IPS DF 19.7 (cell line): ENCODE data around the gene BBX.

Experiments used
- DNase-seq: peaks from one replicate; pipeline ENCODE4 v3.0.0-alpha.2; 2013; ENCODE audit warnings: low read depth, low spot score

Gene BBX

DNA sequence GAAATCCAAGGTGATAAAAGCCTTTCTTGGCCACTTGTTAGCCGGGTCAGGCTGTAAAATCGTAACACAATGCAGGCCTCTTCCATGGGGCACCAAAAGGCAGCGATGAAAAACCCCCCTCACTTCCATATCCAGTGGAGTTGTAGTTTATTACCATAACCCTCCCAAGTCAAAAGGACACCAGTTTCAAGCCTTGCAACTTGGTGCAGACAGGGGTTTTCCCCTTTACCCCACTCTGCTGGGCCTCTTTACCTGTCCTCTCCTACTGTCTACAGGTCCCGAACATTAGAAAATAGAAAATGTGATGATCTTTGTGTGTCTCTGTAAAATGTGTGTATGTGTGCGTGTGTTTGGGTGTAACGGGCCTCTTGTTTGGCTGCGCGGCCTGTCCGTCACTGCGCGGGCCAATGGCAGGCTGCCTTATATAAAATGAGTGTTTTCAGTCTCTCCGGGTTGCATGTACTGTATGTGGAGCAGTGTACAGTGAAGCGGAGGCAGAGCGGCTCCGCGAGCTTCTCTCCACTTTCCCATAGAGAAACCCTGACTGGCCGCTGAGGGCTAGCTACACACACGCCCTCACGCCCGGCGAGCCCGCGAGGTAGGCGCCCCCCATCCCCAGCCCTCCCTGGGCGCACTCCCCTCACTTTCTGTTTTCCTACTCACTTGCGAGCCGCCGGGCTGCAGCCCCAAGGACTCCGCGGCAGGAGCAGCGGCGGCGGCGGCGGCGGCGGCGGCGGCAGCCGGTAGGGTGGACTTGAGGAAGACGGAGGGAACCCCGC is at the start of gene BBX:
Gene BBX, plus strand, starts transcription at position 453 of the 779 bp plus-strand sequence. CDS start 187,499 bp downstream, outside the sequence.
- DNase-seq, result peak; percentile 54

DNA sequence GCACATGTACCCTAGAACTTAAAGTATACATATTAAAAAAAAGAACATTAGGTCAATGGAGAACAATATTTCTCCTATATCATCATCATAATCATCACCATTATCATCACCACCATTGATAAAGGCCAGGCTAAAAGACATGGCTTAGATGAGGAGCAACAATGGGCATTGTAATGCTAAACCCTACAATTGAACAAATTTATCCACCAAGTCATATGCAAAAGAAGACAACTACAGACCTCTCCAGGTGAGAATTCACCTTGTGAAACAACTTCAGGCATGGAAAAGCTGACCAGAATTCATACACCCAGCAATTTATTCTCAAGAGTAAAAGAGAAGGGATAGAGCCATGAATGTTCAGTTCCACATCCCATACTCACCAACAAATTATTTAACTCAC is 46.3 kb upstream of the BBX start:
- no peak for DNase-seq

DNA sequence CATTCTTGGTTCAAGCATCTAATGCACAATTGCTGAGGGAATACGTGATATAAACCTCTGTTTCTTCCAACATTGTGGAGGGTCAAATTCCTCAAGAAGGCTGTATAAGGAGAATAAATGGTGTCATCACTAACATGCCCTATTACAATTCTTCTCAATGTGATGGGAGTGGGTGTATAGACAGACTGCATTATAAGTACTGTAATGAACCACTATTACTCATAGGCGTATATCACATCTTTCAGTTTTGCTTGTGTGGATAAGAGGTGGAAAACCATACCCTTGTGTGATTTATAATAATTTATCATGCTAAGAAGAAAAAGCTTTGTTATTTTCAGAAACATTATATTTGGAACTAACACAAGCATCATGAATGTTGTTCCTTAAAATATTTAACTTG is 35.3 kb upstream of the BBX start:
- no peak for DNase-seq

DNA sequence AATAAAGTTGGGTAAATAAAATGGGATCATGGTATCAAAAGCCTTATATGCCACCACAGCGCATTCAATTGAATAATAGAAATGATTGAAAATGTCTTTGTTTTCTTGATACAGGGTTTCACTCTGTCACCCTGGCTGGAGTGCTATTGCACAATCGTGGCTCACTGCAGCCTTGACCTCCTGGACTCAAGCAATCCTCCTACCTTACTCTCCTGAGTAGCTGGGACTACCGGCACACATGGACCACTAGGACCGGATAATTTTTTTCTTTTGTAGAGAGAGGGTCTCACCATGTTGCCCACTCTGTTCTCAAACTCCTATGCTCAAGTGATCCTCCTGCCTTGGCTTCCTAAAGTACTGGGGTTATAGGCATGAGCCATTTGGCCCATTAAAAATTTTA is 33.8 kb upstream of the BBX start:
- DNase-seq, result no peak

DNA sequence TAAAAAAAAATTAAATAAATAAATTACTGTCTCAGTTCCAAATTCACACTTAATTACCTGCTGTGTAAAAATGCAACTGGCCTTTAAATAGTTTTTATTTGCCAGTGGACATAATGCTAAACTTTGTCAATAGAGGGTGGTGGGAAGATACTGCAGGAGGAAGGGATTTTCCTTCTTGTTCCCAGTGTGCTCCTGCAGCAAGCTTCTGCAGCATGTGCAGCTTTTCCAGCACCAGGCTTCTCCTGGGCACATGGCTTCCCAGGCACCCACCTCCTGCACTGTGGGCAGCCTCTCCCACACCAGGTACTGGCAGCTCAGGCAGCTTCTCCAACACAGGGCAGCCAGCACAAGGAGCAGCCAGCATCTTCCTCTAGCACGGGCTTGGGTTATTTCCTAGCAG is 29.6 kb upstream of the BBX start:
- DNase-seq, result no peak

DNA sequence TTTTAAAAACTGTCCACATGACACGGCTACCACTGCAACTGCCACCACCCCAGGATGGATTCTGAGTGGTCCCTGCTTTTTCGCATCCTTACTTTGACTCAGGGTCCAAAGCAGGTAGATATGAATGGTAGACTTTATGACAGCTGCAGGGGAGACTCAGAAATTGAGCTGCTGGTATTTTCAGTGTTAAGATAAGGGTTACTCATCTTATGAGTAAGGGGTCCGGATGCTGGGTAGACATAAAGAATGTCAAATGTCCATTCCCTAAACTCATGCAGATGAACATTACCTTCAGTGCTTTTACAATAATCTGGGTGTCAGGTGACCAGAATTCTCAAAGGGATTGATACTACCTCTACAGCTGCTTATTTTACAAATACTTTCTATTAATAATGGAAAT is 25.9 kb upstream of the BBX start:
- DNase-seq, result no peak

DNA sequence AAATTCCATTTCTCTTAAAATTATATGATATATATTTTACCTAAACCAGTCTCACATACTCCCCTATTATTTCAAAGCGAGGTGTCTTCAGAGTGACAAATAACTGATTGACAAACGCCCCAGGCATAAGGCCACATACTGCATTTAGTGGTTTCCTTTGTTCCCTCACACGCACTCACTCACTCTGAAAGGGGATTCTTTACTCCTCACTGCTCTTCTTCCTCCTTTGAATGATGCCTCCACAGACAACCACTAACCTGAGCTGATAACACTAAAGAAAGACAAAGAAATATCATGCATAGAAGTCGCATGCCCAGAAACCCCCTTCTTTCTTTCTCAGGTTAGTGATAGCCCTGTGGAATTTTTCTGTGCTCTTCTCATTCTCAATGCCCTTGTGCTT is 24.1 kb upstream of the BBX start:
- DNase-seq, result no peak

DNA sequence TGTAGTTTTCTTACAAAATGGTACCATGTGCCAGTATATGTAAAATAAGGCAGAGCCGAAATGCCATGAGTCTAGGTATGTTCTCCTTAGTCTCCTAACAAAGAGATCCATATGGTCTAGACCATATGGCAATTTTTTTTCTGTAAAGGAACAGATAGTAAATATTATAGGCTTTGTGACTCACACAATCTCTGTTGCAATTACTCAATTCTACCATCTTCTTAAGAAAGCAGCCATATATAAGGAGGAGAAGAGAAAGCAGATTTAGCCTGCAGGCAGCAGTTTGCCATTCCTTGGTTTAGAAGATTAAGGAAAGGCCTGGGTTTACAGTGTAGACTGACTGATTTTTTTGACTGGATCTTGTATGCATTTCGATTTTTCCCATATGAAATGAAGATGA is 16.3 kb upstream of the BBX start:
- no peak for DNase-seq

DNA sequence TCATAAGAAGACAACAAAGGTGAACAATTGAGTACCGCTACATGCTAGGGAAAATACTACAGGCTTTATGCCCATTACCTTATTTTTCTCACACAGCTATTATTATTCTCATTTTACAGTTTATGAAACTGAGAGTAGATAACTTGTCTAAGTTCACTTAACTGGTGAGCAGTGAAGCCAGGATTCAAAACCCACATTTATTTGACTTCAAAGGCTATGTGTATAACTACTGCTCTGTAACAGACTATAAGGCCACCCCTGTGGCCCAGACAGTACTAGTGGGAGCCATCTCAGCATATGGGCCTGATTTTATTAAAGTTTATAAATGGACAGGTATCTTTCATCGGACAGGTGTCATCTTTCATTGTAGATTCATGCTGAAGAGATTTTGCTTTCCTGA is 14.4 kb upstream of the BBX start:
- no peak for DNase-seq

DNA sequence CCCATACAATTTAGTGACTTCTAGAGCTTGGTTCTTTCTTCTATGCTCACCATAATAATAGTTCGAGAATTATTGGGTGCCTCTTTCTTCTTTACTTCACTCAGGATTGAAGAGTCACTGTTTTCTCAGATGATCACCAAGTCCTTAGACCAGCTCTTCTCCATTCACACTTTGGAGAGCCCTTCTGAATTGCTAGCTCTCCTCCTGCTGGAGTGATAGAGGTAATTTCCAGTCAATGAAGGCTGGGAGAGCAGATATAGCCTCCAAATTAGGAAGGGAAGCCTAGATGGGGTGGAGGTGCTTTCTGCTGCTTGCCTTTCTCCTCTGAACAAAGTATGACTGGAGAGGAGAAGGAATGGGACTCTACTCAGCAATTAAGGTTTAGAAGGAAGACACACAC is 10.7 kb upstream of the BBX start:
- no peak for DNase-seq

DNA sequence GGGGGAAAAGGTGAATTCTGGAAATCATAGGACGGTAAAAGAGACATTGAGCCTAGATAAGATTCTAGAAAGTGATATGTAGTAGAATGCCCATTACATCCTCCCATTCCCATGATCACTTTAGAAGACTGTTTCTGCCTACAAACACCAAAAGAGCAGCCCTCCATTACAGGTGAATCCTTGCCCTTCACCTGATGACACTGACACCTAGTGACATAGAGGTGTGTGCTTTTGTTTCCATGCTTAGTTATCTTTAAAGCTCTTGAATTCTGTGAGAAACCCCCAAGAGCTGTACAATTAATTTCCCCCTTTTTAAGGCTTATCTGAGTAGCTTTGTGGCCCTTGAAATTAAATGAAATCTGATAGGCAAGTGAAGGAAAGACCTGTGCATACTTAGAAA is 8.3 kb upstream of the BBX start:
- DNase-seq, result no peak

DNA sequence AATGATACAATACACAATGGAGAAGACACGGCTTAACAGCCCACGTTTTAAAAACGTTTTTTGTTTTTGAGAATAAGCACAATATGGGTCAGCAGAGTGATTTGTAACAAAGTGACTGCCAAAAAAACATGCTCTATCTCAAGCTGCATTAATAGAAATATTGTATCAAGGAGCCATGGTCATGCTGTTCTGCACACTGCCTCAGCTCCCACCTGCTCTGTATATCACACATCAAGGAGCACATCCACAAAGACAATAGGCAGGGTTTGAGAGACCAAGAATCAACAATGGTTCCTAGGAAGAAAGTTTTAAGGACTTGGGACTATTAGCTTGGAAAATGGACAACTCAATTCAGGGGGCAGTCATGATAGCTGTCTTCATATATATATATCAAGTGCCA is 6.3 kb upstream of the BBX start:
- DNase-seq, result no peak

DNA sequence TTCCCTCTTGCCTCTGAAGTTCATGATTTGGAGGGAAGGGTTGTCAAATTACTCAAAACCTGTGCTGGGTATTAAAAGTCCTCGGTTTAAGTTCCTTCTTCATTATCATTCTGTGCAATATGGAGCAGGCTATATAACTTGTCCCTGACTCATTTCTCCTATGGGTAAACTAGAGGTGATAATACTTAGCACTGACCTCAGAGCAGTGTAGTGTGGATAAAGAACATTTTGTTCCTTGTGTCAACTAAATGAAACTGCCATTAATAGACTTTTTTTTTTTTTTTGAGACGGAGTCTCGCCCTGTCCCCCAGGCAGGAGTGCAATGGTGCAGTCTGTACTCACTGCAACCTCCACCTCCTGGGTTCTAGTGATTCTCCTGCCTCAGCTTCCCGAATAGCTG is 2.2 kb upstream of the BBX start:
- DNase-seq, result no peak

DNA sequence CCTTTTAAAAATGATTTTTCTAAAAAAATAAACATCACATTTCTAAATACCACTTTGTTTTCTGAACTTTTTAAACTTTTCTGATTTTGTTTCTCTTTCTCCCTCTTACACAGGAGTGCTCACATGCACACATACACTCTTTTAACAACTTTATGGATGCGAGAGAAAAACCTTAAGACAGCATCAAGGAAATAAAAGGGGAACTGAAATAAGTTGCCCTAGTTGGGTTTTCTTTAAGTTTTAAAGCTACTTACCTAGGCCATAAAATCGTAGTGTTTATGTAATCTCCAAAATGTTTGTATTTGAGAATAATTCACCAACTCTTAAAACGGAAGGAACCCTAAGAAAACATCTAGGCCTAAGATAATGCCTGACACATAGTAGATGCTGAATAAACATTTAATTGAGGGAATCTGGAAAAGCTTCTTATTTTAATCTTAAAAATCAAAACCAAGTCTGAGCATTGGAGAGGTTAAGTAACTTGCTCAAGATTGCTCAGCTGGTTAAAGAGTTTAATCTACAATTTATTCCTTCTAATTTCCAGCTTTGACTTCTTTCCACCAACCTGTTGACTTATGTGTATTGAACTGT is 1.2 kb upstream of the BBX start:
- no peak for DNase-seq

DNA sequence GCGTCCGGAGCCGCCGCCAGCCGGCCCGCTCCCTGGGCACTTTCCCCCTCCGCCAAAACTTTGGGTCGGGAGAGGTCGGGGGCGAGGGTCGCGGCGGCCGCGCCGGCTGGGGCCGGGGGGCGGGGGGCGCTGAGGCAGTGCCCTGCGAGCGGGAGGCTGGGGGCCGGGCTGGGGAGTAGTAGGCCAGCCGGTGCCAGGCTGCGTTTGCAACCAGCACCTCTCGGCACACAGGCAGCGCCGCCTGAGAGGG is 452 bp downstream of the BBX start:
- DNase-seq, result no peak

DNA sequence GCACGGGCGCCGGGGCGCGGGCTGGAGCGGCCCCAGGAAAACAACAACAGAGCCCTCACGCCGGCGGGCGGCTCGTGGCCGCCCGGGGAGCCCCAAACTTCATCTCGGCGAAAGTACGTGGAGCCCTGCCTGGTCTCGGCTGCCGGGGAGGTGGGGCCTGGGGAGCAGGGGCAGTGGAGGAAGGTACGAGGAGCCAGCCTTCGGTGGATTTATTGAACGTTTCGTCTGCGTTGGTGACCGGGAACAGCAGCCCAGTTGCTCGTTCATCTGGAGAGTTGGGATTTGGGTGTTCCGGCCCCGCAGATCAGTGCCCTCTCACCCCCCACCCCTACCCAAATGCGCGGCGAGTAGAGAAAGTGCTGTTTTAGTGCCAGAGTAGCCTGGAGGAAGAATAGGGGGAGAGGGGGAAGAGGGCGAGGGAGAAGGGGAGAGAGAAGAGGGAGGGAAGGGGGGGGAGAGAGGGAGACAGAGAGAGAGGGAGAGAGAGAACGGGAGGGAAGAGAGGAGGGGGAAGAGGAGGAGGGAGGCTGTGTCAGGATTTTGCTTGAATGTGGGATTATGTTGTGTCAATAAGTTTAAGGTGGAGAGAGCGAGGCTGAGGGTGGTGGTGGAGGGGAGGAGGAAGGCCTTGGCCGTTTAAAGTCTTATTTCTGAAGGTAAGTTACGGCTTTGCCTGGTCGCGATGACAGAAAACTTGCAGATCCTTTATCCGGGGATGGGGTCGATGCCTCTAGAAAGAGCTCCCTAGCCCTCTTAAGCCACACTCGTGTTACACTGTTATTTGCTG is 970 bp downstream of the BBX start:
- peak; percentile 42 for DNase-seq

DNA sequence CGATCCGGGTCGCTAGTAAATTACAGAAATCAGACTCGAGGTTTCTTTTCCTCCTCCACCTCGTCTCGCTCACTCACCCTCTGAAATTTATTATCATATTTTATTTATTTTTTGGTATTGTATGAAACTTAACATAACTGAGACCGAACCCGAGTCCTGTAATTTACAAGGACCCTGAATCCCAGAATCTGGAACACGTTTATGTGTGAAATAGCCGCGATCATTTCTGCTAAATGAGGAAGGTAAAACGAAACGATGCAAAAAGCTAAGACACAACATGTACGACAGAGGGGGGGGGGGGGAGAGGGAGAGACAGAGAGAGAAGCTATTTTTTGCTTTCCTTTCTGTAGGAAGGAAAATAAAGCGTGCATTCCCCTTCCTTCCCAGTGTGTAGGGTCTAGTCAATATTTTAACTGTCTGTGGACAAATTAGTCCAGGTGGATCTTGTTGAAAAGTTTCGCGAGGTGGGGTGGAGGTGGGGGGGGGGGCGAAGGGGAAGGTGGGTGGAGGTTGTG is 1.6 kb downstream of the BBX start:
- DNase-seq, result no peak

DNA sequence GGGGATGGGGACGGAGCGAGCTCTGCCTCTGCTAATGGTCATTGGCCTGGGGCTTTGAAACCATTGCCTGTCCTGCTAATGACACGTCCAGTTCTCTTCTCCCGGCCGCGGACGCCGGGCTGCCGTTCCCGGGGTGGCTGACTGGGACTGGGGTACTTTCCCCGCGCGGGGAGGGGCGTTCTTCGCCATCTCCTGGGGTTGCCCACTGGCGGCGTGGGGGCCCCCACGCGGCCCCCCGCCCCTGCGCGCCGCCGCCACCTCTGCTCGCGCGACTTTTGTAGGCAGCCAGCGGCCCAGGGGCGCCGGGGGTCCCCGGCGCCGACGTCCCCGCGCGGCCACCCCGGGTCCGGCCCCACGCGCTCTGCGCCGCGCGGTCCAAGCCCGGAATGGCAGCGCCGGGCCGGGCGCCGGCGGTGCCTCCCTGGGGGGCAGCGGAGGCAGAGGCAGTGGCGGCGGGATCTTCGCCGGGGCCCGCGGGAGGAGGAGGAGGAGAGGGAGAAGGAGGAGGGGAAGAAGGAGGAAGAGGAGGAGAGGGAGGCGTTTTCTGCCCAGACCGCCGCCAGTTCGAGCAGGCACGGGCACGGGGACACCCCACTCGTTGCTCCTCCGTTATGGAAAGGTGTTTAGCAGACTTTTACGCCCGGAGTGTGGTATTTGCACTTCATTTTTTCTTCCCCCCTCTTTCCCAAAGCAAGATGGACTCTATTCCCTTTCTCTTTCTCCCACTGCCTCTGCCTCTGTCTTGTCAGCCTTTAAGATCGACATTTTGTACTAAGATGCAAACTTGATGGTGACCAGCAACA is 2.3 kb downstream of the BBX start:
- DNase-seq, result no peak

DNA sequence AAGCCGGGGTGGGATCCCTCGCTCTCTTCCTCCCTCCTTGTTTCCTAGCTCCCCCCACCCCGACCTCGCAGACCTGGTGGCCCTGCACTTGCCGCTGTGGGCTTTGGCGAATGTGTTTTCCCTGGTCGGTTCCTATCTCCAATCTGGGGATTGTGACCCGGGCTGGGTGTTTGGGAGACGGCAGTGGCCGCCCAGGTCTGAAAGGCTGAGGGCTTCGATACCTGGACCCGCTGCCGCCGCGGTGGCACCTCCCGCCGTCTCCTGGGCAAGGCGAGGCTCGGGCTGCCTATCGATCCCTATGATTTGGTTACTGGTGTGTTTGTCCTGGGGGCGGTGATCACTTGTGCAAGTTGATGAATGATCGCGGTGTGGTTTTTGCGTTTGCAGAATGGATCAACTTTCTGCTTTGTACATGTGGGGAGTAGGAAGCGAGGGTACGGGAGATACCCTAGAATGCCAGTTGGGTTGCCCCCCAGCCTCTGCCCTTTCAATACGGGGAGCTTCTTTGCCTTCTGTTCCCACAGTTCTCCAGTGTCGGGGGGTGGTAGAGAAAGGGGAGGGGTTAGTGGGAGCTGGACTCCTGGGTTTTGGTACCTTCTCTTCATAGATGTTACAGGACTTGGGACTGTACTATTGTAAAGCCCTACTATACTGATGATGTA is 3.0 kb downstream of the BBX start:
- DNase-seq, result no peak

DNA sequence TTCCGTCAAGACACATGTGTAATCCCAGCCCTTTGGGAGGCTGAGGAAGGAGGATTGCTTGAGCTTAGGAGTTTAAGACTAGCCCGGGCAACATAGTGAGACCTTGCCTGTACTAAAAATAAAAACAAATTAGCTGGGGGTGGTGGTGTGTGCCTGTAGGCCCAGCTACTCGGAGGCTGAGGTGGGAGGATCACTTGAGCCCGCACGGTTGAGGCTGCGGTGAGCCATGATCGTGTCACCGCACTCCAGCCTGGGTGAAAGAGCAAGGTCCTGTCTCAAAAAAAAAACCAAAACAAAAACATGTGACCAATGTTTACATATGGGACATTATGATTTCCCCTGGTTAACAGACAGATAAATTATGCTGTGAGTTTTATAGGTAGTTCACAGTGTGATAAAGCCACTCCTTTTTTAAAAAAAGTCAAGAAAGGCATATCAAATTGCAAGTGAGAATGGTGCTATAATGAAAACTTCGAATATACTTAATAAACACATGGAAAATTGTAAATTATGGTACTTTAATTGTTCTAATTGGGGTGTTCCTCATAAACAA is 9.2 kb downstream of the BBX start:
- no peak for DNase-seq

DNA sequence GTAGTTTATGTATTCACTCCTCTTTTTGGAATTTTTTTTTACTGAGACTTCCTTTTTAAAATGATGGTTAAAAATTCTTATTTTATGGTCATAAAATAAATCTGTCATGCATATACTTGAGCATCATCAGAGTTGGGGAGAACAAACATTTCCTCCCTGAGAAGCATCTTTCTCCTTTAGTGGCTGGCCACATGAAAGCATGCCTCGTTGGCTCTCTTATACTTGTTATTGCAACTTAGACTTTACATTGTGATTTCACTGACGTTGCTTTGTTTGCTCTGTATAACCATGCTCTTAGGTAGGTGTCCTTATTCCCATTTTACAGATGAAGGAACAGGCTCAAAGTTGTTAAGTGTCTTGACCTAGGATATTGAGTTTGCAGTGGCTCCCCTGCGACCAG is 18.1 kb downstream of the BBX start:
- DNase-seq, result no peak
